GM19043 (cell line): ENCODE data around the gene BCL2A1.
A peak's percentile ranks its signal among the peaks of the same experiment; 100 is the strongest.
"Not testable (repeated sequence)": the region's sequence is repeated elsewhere in the genome, so short reads cannot be mapped to it uniquely, and the experiment has no call there.

ENCODE experiments used
- ATAC-seq: cut with Tn5 transposase; IDR thresholded peaks from one replicate; pipeline ENCODE4 v1.9.1; 2021; ENCODE audit warnings: low read depth; ENCODE audit not compliant: unreplicated experiment

BCL2A1 gene

DNA sequence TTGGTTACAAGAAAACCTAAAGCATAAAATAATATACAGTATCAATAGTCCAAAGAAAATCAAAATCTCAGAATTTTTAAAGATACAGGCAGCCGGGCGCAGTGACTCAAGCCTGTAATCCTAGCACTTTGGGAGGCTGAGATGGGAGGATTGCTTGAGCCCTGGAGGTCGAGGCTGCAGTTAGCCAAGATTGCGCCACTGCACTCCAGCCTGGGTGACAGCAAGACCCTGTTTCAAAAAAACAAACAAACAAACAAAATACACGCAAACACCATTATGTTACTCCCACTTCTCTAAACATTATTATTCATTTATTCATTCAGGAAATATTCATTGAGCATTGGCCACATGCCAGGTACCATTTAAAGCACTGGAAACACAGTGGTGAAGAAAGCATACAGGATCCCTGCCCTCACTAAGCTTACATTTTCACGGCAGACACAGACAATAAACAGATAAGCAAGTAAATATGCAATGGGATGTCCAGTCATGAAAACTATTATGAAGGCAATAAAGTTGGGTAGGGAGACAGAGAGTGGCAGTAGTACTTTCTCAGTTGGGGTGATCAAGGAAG is 6.7 kb downstream of the BCL2A1 start:
- no peak for ATAC-seq

DNA sequence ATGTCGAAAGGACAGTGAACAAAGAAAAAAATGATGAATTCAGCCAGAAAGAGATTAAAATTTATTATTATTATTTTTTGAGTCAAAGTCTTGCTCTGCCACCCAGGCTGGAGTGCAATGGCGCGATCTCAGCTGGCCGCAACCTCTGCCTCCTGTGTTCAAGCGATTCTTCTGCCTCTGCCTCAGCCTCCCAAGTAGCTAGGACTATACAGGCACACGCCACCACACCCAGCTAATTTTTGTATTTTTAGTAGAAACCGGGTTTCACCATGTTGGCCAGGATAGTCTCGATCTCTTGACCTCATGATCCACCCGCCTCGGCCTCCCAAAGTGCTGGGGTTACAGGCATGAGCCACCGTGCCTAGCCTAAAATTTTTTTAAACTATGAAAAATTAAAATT is 8.1 kb downstream of the BCL2A1 start:
- not testable (repeated sequence) for ATAC-seq

DNA sequence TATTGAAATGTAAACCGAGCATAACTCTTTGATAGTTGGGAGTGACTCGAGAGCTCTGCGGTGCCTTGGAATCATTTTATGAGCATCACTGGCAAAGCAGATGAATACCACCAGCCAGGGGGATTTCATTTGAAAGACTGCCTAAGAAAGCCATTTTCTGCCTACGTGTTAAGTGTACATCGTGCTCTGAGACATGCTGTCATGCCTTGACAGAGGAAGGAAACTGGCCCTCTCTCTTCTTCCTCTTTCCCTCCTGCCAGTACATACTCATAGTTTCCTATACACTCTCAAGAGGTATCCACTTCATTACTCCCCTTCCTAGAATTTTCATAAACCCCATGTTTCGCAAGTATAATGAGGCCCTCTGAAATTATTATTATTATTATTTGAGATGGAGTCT is 8.8 kb downstream of the BCL2A1 start:
- ATAC-seq, result no peak

GRCh38 chr15:79960502-79961212 is 10.3 kb downstream of the BCL2A1 start:
- ATAC-seq, result no peak

DNA sequence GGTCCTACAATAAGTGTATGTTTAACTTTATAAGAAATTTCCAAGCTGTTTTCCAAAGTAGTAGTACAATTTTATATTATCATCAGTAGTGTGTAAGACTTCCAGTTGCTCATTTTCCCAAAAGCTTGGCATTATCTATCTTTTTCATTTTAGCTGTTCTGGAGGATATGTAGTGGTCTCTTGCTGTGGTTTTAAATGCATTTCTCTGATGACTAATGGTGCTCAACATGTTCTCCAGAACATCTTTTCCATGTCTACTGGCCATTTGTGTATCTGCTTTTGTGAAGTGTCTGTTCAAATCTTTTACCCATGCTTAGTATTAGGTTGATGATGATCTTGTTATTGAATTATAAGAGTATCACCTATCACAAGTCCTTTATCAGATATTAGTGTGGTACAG is 13.3 kb downstream of the BCL2A1 start:
- no peak for ATAC-seq

- no peak for ATAC-seq
These were observed 14.5 kb downstream of the BCL2A1 start for GRCh38 chr15:79956354-79956939.

GRCh38 chr15:79954661-79955060 is 16.3 kb downstream of the BCL2A1 start:
- no peak for ATAC-seq

GRCh38 chr15:79953951-79954444 is 17.0 kb downstream of the BCL2A1 start:
- ATAC-seq, result no peak

DNA sequence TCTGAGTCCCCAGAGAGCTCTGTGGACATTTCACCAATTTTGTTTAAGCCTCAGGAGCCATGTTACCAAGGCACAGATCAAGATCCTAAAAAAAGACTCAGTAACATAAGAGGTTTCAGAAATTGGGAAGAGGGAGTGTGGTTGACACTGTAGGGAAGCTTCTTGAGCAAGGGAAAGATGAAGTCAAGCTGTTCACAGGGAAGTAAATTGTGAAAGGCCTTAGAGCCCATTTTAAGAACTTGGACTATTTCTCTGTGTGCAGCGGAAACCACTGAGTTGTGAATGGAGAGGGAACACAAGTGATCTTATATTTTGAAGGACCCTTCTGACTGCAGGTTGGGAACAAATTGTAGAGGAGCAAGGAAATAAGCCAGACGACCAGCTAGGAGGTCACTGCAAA is 18.7 kb downstream of the BCL2A1 start:
- ATAC-seq, result no peak

DNA sequence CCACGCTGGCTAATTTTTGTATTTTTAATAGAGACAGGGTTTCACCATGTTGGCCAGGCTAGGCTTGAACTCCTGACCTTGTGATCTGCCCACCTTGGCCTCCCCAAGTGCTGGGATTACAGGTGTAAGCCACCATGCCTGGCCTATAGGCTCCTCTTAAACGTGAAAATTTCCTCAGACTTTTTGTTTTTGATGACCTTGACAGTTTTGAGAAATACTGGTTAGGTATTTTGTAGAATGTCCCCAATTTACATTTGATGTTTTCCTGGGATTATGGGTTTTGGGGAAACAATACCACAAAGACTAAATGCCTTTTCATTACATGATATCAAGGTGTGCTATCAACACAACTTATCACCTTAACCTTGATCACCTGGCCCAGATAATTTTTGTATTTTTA is 20.7 kb downstream of the BCL2A1 start:
- ATAC-seq, result no peak

DNA sequence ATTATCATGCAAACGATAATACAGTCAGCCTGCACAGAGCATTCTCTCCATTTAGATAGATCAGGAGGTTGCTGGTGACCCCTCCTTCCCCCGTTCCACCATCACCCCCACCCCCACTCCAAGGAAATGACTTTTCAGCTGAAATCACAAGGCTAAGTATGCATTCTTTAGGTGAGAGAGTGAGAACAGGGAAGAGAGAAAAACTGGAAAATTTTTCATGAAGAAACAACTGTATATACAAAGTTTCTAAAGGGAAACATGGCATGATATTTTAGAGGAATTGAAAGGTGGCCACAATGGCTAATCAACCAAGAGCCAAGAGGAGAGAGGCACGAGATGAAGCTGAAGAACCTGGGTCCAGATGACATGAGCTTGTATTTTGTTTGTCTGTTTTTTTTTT is 22.2 kb downstream of the BCL2A1 start:
- no peak for ATAC-seq

DNA sequence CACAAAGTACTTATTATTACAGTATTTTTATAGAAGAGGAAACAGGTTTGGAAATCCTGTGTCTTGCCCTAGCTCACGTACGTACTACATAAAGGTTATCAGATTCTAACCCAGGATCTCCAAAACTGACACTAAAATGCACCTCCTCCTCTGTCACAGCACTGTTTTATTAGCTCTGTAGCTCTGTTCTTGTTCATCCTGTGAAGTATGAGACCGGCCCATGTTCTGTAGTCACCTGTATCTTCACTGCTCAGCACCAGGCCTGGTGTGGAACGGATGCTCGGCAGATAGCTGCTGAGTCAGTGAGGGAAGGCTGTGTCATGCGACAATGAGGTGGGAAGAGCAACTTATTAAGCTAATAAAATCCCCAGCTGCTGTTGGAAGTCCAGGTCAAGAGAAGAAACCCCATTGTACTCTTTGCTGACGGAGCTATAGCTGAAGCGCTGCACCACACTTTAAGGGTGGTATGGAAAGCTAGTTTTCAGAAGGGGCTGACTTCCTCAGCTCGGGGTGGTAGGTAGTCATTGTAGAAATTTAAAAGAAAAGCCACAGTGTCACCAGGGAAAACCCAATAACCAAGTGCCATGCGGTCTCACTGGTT is 22.8 kb downstream of the BCL2A1 start:
- no peak for ATAC-seq

DNA sequence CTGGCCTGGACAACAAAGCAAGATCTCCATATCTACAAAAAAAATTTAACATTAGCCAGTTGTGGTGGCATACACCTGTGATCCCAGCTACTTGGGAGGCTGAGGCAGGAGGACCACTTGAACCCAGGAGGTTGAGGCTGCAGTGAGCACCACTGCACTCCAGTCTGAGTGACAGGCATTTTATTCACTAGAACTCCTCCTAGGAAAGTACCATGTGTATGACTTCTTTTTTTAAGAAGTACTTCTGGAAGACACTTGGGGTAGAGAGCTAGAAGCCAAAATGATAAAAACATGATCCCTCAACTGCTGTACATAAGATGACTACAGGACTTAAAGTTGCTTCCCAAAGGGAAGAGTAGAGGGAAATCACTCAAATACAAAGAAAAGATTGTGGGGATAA is 24.0 kb downstream of the BCL2A1 start:
- ATAC-seq, result no peak

DNA sequence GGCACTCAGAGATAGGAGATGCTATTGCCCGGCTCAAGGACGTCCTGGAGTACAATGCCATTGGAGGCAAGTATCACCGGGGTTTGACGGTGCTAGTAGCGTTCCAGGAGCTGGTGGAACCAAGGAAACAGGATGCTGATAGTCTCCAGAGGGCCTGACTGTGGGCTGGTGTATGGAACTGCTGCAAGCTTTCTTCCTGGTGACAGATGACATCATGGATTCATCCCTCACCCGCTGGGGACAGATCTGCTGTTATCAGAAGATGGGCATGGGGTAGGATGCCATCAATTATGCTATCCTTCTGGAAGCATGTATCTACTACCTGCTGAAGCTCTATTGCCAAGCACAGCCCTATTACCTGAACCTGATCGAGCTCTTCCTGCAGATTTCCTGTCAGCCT is 26.4 kb downstream of the BCL2A1 start:
- ATAC-seq, result no peak

- peak; percentile 91 for ATAC-seq
These were observed 27.2 kb downstream of the BCL2A1 start for GRCh38 chr15:79943820-79944219.

DNA sequence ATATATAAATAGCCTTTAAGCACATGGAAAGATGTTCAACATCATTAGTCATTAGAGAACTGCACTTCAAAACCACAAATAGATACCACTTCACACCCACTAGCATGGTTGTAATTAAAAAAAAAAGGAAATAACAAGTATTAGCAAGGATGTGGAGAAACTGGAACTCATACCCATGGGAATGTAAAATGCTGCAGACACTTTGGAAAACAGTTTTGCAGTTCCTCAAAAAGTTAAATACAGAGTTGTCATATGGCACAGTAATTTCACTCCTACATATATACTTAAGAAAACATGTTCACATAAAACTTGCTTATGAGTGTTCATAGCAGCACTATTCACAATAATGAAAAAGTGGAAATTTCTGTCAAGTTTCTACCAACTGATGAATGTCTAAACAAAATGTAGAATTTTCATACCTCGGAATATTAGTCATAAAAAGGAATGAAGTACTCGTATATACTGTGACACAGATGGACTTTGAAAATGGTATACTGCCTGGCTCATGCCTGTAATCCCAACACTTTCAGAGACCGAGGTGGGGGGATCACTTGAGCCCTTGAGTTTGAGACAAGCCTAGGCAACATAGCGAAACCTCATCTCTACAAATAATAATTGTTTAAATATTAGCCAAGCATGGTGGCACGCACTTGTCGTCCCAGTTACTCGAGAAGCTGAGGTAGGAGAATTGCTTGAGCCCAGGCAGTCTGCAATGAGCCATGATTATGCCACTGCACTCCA is 28.1 kb downstream of the BCL2A1 start:
- ATAC-seq, result no peak

DNA sequence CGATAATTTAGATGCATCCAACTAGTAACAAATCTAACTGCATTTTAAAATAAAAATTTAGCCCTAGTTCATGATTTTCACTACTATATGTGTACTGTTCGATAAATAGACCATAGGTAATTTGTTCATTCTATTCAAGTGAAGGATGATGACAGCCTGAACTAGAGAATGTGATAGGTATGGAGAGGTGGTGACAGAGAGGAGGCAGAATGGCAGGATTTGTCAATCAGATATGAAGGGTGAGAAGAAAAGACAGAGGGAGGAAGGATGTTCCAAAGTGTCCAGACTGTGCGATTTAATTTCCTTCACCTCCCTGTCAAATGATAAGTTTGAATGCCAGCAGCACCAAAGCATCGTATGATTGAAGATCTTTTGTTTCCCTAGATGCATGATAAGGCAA is 31.6 kb downstream of the BCL2A1 start:
- no peak for ATAC-seq

DNA sequence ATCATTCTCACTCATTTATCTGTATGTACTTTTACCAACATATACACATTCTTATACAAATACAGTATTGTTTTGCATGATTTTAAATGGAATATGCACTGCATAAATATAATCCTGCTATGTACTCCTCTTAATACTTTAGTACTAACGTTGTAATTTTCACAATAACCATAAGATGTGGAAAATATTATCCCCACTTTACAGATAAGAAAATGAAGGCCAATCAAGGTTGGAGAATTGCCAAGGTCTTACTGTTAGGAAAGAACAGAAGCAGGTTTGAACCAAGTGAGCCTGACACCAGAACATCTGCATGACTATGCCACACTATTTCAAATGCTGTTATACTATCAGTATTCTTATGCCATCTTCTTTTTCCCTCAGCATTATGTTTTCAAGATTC is 32.9 kb downstream of the BCL2A1 start:
- ATAC-seq, result no peak

GRCh38 chr15:79935556-79936201 is 35.3 kb downstream of the BCL2A1 start:
- not testable (repeated sequence) for ATAC-seq

- ATAC-seq, result no peak
These were observed 37.8 kb downstream of the BCL2A1 start for GRCh38 chr15:79933231-79933630.
